Stimulated activated CD8-positive, alpha-beta memory T cell treated with anti-CD3 and anti-CD28 coated beads, Interleukin-15, amount 100 ng/mL, for 48 hours (primary cell): ENCODE measurements around the gene RAPSN.

Source experiments
- DNase-seq, 2 donors: peaks; one replicate each; pipeline ENCODE4 v3.0.0-alpha.2; 2020; ENCODE audit warnings: low read depth in 2 of 2

The RAPSN gene

DNA sequence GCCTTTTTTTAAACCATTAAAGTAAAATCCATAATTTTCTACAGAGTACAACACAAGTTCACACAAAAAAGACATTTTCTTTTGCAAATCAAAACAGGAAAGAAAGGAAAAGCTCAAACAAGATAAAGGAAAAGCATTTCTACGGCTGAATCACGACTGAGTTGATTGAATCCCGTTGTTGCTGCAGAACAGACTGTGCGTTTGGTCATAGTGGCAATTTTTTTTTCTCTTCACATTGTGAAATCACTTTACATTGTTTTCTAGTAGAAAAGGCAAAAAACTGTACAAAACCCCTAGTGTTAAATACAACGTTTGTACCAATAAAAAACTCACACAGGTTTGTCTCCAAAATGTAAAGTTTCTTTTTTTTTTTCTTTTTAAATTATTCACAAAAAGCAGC is 17.3 kb upstream of the RAPSN start:
- DNase-seq: no peak

DNA sequence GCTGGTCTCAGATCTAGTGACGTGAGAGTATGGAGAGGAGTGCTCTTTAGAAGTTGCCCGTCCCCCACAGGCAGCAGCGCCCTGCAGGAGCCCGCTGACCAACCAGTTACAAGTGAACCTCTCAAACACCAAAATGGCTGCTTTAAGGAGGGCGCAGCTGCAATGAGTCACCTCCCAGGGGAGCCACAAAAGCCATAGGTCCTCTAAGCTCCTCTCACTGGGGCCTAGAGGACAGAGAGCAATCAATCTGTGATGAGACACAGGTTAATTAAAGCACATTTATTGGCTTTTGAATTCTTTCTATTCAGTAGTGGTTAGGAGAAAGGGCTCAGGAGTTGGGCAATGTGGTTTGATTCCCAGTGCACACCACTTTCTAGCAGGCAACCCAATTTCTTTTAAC is 15.5 kb upstream of the RAPSN start:
- no peak for DNase-seq

DNA sequence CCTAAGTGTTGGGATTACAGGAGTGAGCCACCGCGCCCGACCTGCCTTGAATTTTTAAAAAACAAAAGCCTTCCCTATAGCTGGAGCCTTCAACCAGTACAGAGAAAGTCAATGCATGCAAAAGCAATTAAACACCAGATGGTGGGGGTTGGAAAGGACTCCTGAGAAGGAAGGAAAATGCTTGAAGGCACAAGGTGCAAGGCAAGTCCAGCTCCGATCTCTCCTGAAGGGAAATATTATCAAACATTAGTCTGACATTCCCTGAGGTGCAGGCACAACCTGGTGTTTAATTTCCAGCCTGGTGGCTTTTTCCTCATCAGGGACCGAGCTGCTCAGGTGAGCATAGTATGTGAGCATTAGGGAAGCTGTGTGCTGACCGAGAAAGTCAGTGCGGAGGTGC is 12.9 kb upstream of the RAPSN start:
- no peak for DNase-seq

GRCh38 chr11:47460571-47461235 is 11.8 kb upstream of the RAPSN start:
- no peak for DNase-seq

- peak; percentile 39 to 45 for DNase-seq
These were observed 5.3 kb upstream of the RAPSN start for GRCh38 chr11:47454258-47454671.

DNA sequence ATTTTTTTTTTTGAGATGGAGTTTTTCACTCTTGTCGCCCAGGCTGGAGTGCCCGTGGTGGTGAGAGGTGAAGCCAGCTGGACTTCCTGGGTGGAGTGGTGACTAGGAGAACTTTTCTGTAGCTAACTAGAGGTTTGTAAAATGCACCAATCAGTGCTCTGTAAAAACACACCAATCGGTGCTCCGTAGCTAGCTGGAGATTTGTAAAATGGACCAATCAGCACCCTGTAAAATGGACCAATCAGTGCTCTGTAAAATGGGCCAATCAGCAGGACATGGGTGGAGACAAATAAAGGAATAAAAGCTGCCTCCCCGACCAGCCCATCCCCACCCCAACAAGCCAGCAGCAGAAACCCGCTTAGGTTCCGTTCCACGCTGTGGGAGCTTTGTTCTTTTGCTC is 4.4 kb upstream of the RAPSN start:
- DNase-seq: no peak

GRCh38 chr11:47451990-47452389 is 3.1 kb upstream of the RAPSN start:
- no peak for DNase-seq

- DNase-seq: no peak
These were observed 2.5 kb upstream of the RAPSN start for GRCh38 chr11:47451436-47451835.

DNA sequence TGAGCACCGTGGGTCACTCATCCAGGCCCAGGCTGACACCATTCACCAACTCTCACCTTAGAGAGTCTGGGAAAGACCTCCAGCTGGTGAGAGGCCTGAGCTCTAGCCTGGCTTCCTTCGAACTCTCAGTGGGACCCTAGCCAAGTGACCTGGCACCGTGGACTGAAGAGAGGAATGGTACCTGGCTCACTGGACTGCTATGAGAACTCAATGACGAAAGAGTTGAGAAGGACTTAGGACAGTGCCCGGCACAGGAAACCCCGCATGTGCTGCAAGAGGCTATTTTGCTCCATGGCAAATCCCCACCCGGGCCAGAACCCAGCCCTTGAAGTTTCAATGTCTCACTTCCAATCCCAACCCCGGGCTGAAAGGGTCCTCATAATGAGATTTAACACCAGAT is 605 bp upstream of the RAPSN start:
- DNase-seq: no peak

GRCh38 chr11:47447906-47448305 is 1.0 kb downstream of the RAPSN start:
- DNase-seq: no peak

DNA sequence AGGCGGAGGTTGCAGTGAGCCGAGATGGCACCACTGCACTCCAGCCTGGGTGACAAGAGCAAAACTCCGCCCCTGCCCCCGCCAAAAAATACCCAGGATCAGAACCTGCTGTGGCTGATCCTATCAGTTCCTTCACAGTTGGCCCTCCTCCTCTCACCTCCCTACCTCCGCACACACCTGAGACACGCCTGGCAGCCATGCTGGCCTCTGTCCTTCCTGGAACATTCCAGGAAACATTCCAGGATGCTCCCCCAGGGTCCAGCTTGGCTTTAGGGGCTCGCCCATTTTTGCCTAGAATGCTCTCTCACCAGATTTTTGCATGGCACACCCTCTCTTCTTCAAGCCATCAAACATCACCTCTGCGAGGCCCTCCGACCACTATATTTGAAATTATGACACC is 2.1 kb downstream of the RAPSN start:
- DNase-seq: no peak

- no peak for DNase-seq
These were observed 3.1 kb downstream of the RAPSN start for GRCh38 chr11:47445840-47446239.

- no peak for DNase-seq
These were observed 5.1 kb downstream of the RAPSN start for GRCh38 chr11:47443817-47444216.

GRCh38 chr11:47443028-47443700 is 5.8 kb downstream of the RAPSN start:
- DNase-seq: no peak

GRCh38 chr11:47442514-47442913 is 6.4 kb downstream of the RAPSN start:
- no peak for DNase-seq

DNA sequence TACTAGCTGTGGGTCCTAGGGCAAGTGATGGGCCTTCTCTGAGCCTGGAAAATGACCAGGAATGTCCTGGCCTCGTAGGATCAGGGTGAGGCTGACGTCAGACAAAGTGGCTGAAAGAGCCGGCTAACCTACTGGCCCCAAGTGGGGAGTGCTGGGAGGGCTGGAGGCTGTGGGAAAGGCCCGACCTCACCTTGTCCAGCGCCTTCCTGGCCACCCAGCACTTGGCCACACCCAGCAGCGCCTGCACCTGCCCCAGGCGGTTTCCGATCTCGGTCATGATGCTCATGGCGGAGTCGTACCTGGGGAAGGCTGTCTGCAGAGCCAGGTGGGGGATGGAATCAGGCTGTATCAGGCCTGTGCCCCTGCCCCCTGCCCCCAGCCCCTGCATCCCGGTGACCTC is 7.5 kb downstream of the RAPSN start:
- DNase-seq: no peak

- DNase-seq: no peak
These were observed 8.9 kb downstream of the RAPSN start for GRCh38 chr11:47440054-47440476.

- DNase-seq: no peak
These were observed 10.2 kb downstream of the RAPSN start for GRCh38 chr11:47438721-47439120.

GRCh38 chr11:47437746-47438418 is 11.1 kb downstream of the RAPSN start:
- no peak for DNase-seq

- DNase-seq: no peak
These were observed 11.7 kb downstream of the RAPSN start for GRCh38 chr11:47437218-47437745.

GRCh38 chr11:47436726-47437125 is 12.2 kb downstream of the RAPSN start:
- DNase-seq: no peak

- DNase-seq: no peak
These were observed 13.2 kb downstream of the RAPSN start for GRCh38 chr11:47435687-47436086.
